Fibroblast of the aortic adventitia (primary cell): ENCODE measurements around the gene PACRG. TPM values are rescaled to one million over a fixed set of nuclear protein-coding genes. Genes with fewer than 3 reads are reported as not detected.

Source experiments
- DNase-seq: peaks from one replicate; pipeline ENCODE4 v3.0.0-alpha.2; 2010; ENCODE audit warnings: low read depth
- H3K4me3 ChIP-seq: 2 replicates; pipeline ENCODE4 v1.5.1; 2011; ENCODE audit warnings: low read depth, mild to moderate bottlenecking, control low read depth, low read length, moderate library complexity
- CTCF ChIP-seq: IDR thresholded peaks from 2 replicates; pipeline ENCODE4 v1.5.1; 2011; ENCODE audit warnings: mild to moderate bottlenecking, low read length, control low read depth, inconsistent platforms; ENCODE audit not compliant: insufficient read depth
- total RNA-seq: library from RNA; depleted of rRNA; stranded (reverse); fragments of >200 nt; gene quantifications from 2 replicates; pipeline ENCODE4 v1.2.3, GENCODE V29; 2012; ENCODE audit warnings: low replicate concordance

The PACRG gene
- total RNA-seq, 1 donor = 0.63 TPM

- no peak overlapping the region for H3K4me3 ChIP-seq
- TF ChIP-seq CTCF = no peak
- no peak for DNase-seq
Measured at GRCh38 chr6:163352011-163352685, 624.4 kb downstream of the PACRG start.

GRCh38 chr6:163352966-163353365, 625.2 kb downstream of the PACRG start:
- no peak overlapping the region for H3K4me3 ChIP-seq
- TF ChIP-seq CTCF = no peak
- DNase-seq = no peak

- no peak overlapping the region for H3K4me3 ChIP-seq
- no peak for TF ChIP-seq CTCF
- DNase-seq = peak; percentile 15
Measured at GRCh38 chr6:163354085-163354484, 626.3 kb downstream of the PACRG start.

GRCh38 chr6:163354761-163355425, 627.1 kb downstream of the PACRG start:
- H3K4me3 ChIP-seq = peak overlapping the region; percentile 1
- no peak for TF ChIP-seq CTCF
- peak; percentile 75 for DNase-seq

- TF ChIP-seq CTCF = no peak
- peak overlapping the region; percentile 1 for H3K4me3 ChIP-seq
- DNase-seq = peak; percentile 76
Measured at GRCh38 chr6:163355426-163355991, 627.7 kb downstream of the PACRG start.

GRCh38 chr6:163356324-163356723, 628.5 kb downstream of the PACRG start:
- peak; percentile 60 for DNase-seq
- no peak for TF ChIP-seq CTCF
- no peak overlapping the region for H3K4me3 ChIP-seq
